H1 (cell line): Measurements from ENCODE around the gene FAM221B. TPM values are rescaled to one million over a fixed set of nuclear protein-coding genes. Genes with fewer than 3 reads are reported as not detected.

Experiments used
- CTCF ChIA-PET: fragments of 300-600 bp; sonication (Branson Sonifier 250); formaldehyde crosslinking; loops from one replicate; lab custom pipeline; 2021; ENCODE audit not compliant: partially characterized antibody; lab: Charles Lee
- POLR2A ChIA-PET: fragments of 300-600 bp; sonication (Branson Sonifier 250); formaldehyde crosslinking; loops from one replicate; lab custom pipeline; 2021; ENCODE audit warnings: inconsistent platforms; ENCODE audit not compliant: partially characterized antibody; lab: Charles Lee
- DNase-seq, 2 experiments: peaks; one replicate each; pipeline versions ENCODE4 v3.0.0 to v3.0.0-alpha.2; 2010 to 2022; ENCODE audit warnings: low spot score in 2 of 2, low read depth in 1 of 2, mixed read lengths in 1 of 2
- FAIRE-seq: peaks from 2 replicates; lab custom pipeline; 2011; peaks lifted over from hg19 to GRCh38; lab: Jason Lieb, UNC
- H2AFZ ChIP-seq: 2 replicates; pipeline ENCODE4 v1.8.1; 2012; ENCODE audit warnings: low read length, inconsistent platforms
- H2AK5ac ChIP-seq: 2 replicates; pipeline ENCODE4 v1.6.1; 2013; ENCODE audit warnings: low read depth, low read length
- H2BK120ac ChIP-seq: replicated peaks from 2 replicates; pipeline ENCODE3; 2013; ENCODE audit warnings: low read depth, low read length, inconsistent platforms
- H2BK12ac ChIP-seq: 2 replicates; pipeline ENCODE4 v1.6.1; 2013; ENCODE audit warnings: low read depth, low read length
- H2BK15ac ChIP-seq: 2 replicates; pipeline ENCODE4 v1.6.1; 2013; ENCODE audit warnings: low read length
- H2BK20ac ChIP-seq: 2 replicates; pipeline ENCODE4 v1.6.1; 2013; ENCODE audit warnings: low read length
- H2BK5ac ChIP-seq: 2 replicates; pipeline ENCODE4 v1.6.1; 2013; ENCODE audit warnings: low read depth, low read length
- H3K14ac ChIP-seq: 2 replicates; pipeline ENCODE4 v1.6.1; 2013; ENCODE audit warnings: inconsistent platforms; ENCODE audit not compliant: insufficient read length
- H3K18ac ChIP-seq: 2 replicates; pipeline ENCODE4 v1.6.1; 2013; ENCODE audit warnings: low read length; ENCODE audit errors: extremely low read depth
- H3K23ac ChIP-seq: 2 replicates; pipeline ENCODE4 v1.6.1; 2013; ENCODE audit warnings: inconsistent platforms; ENCODE audit not compliant: insufficient read length
- H3K23me2 ChIP-seq: 2 replicates; pipeline ENCODE4 v1.6.1; 2013; ENCODE audit warnings: low read depth, low read length
- H3K27ac ChIP-seq: 2 replicates; pipeline ENCODE4 v1.6.1; 2011; ENCODE audit warnings: low read depth, low read length, inconsistent platforms
- H3K27me3 ChIP-seq, 4 experiments: replicated peaks in 1 of 4; 1 replicate in 1 of 4; 2 replicates in 3 of 4; pipeline versions ENCODE4 v1.6.1 to v1.8.1; 2011 to 2013; ENCODE audit warnings: low read length in 3 of 4, mild to moderate bottlenecking in 3 of 4, inconsistent platforms in 2 of 4, mixed read lengths in 2 of 4, moderate library complexity in 1 of 4; ENCODE audit not compliant: control insufficient read depth in 3 of 4, insufficient read depth in 3 of 4; ENCODE audit errors: extremely low read depth in 1 of 4
- H3K36me3 ChIP-seq, 4 experiments: 2 replicates each; pipeline versions ENCODE4 v1.6.1 to v1.8.1; 2011 to 2013; ENCODE audit warnings: mild to moderate bottlenecking in 4 of 4, low read length in 3 of 4, moderate library complexity in 2 of 4, control low read depth in 1 of 4, inconsistent platforms in 1 of 4; ENCODE audit not compliant: insufficient read depth in 4 of 4, control insufficient read depth in 2 of 4
- H3K4ac ChIP-seq: replicated peaks from 2 replicates; pipeline ENCODE3; 2013; ENCODE audit warnings: low read length, low read depth, mixed read lengths, inconsistent platforms; ENCODE audit not compliant: insufficient read length
- H3K4me1 ChIP-seq, 4 experiments: replicated peaks in 1 of 4; 1 replicate in 1 of 4; 2 replicates in 3 of 4; pipeline versions ENCODE4 v1.6.1 to v1.8.1; 2011 to 2013; ENCODE audit warnings: low read length in 3 of 4, inconsistent platforms in 2 of 4, mixed read lengths in 1 of 4; ENCODE audit not compliant: insufficient read depth in 4 of 4, control insufficient read depth in 3 of 4
- H3K4me2 ChIP-seq, 2 experiments: 2 replicates each; pipeline versions ENCODE4 v1.6.1 to v1.8.1; 2011 to 2013; ENCODE audit warnings: low read depth in 2 of 2, low read length in 2 of 2, control low read depth in 1 of 2, inconsistent platforms in 1 of 2, mild to moderate bottlenecking in 1 of 2; ENCODE audit not compliant: insufficient read depth in 1 of 2
- H3K4me3 ChIP-seq, 4 experiments: fragments of 200-600, 300-600 bp in 1 of 4; sonication (generic), shearing (Covaris generic), sonication (Bioruptor Twin) in 1 of 4; 2 replicates each; pipeline versions ENCODE4 v1.5.1 to v1.8.1; 2011 to 2016; ENCODE audit warnings: low read length in 4 of 4, low read depth in 3 of 4, control low read depth in 2 of 4, inconsistent platforms in 2 of 4, mild to moderate bottlenecking in 2 of 4, mixed read lengths in 1 of 4, moderate library complexity in 1 of 4; ENCODE audit not compliant: insufficient read depth in 2 of 4; ENCODE audit errors: extremely low read depth in 1 of 4
- H3K56ac ChIP-seq: replicated peaks from 2 replicates; pipeline ENCODE3; 2013; ENCODE audit warnings: low read depth, mild to moderate bottlenecking, mixed read lengths, low read length, inconsistent platforms; ENCODE audit not compliant: insufficient read length
- H3K79me1 ChIP-seq: 2 replicates; pipeline ENCODE4 v1.6.1; 2013; ENCODE audit warnings: low read depth, low read length, control low read depth
- H3K79me2 ChIP-seq, 2 experiments: 2 replicates each; pipeline versions ENCODE4 v1.6.1 to v1.8.1; 2012 to 2013; ENCODE audit warnings: low read length in 2 of 2, mild to moderate bottlenecking in 2 of 2, inconsistent platforms in 1 of 2; ENCODE audit not compliant: insufficient read depth in 2 of 2, control insufficient read depth in 1 of 2
- H3K9ac ChIP-seq, 4 experiments: replicated peaks in 1 of 4; 1 replicate in 1 of 4; 2 replicates in 3 of 4; pipeline versions ENCODE4 v1.6.1 to v1.8.1; 2011 to 2013; ENCODE audit warnings: low read depth in 3 of 4, low read length in 3 of 4, control low read depth in 2 of 4, mild to moderate bottlenecking in 2 of 4, moderate library complexity in 2 of 4, inconsistent platforms in 1 of 4; ENCODE audit errors: extremely low read depth in 1 of 4
- H3K9me3 ChIP-seq, 2 experiments: 2 replicates each; pipeline versions ENCODE4 v1.6.1 to v1.8.1; 2012 to 2013; ENCODE audit warnings: mild to moderate bottlenecking in 2 of 2, moderate library complexity in 2 of 2, control low read depth in 1 of 2, inconsistent platforms in 1 of 2, low read depth in 1 of 2, low read length in 1 of 2, mixed read lengths in 1 of 2; ENCODE audit not compliant: insufficient read depth in 2 of 2
- H4K20me1 ChIP-seq, 2 experiments: replicated peaks in 1 of 2; 2 replicates each; pipeline versions ENCODE3 to v1.8.1; 2011 to 2013; ENCODE audit warnings: inconsistent platforms in 2 of 2, low read length in 2 of 2, mild to moderate bottlenecking in 1 of 2; ENCODE audit not compliant: insufficient read depth in 2 of 2, control insufficient read depth in 1 of 2
- H4K5ac ChIP-seq: 2 replicates; pipeline ENCODE4 v1.6.1; 2013; ENCODE audit warnings: low read length, low read depth, mixed read lengths, inconsistent platforms; ENCODE audit not compliant: insufficient read length
- H4K8ac ChIP-seq: 2 replicates; pipeline ENCODE4 v1.8.0; 2013; ENCODE audit warnings: mild to moderate bottlenecking, moderate library complexity, low read length, inconsistent platforms; ENCODE audit not compliant: insufficient read depth; ENCODE audit errors: extremely low read depth
- H4K91ac ChIP-seq: replicated peaks from 2 replicates; pipeline ENCODE3; 2013; ENCODE audit warnings: low read length, mixed read lengths, inconsistent platforms; ENCODE audit not compliant: insufficient read length
- KDM1A ChIP-seq: fragments of 200-600, 300-600 bp; sonication (generic); IDR thresholded peaks from 2 replicates; pipeline ENCODE4 v1.7.1; 2016; ENCODE audit warnings: mild to moderate bottlenecking, low read length, borderline replicate concordance
- KDM4A ChIP-seq: IDR thresholded peaks from one replicate; pipeline ENCODE4 v1.7.1; 2012; ENCODE audit warnings: low read depth, mild to moderate bottlenecking, moderate library complexity, low read length, inconsistent platforms; ENCODE audit not compliant: severe bottlenecking
- POLR2A ChIP-seq, 2 experiments: IDR thresholded peaks; 1 replicate in 1 of 2; 2 replicates in 1 of 2; pipeline ENCODE4 v1.6.1; 2011; ENCODE audit warnings: low read depth in 2 of 2, low read length in 2 of 2, mild to moderate bottlenecking in 2 of 2; ENCODE audit errors: control extremely low read depth in 1 of 2
- USF2 ChIP-seq: IDR thresholded peaks from 2 replicates; pipeline ENCODE4 v1.6.1; 2011; ENCODE audit warnings: low read length, improper control_type of control experiment
- WGBS, 2 experiments: shearing (Covaris generic) in 1 of 2; methylation state at CpG; one replicate each; pipeline versions ENCODE4 v1.1.6 to v1.1.7; 2013 to 2015; ENCODE audit warnings: low lambda C conversion rate in 2 of 2, mixed read lengths in 2 of 2, inconsistent platforms in 1 of 2, low coverage in 1 of 2, missing lambda C conversion rate in 1 of 2; ENCODE audit not compliant: insufficient replicate concordance in 2 of 2, insufficient coverage in 1 of 2, insufficient read length in 1 of 2; ENCODE audit errors: extremely low coverage in 1 of 2, missing lambda C conversion rate in 1 of 2; 5-methylcytosine and 5-hydroxymethylcytosine counted together
- polyA plus RNA-seq, 7 experiments: library from polyadenylated mRNA; depleted of rRNA in 3 of 7; stranded (reverse) in 5 of 7; unstranded in 2 of 7; fragments of >200 nt in 5 of 7; fragments of 200-250 nt in 2 of 7; gene quantifications; 1 replicate in 5 of 7; 2 replicates in 1 of 7; 4 replicates in 1 of 7; pipeline versions ENCODE4 v1.2.1 to v1.2.3, GENCODE V29; 2011 to 2013; ENCODE audit warnings: missing spikeins in 2 of 7, mixed read lengths in 2 of 7
- total RNA-seq: library from RNA; stranded (reverse); fragmentation: NEBNext Ultra II Directional; extraction: Animal tissue kit (Norgen Biotek cat#: 25700); gene quantifications from 2 replicates; pipeline ENCODE4 v1.2.1, GENCODE V29; 2021

The FAM221B gene
- total and polyA plus RNA-seq, 2 of the 8 experiments (the other 6 are each of a cell fraction or from before 2014, with no cell fraction given), result not detected

- CTCF ChIA-PET, result interaction anchor here (0.9 to 2.6 kb wide), 8 partner anchors 12 to 91 kb away, joined by 3 to 26 read pairs (median 4); partner anchors contain the start of genes HINT2 and SPAG8
Observed at GRCh38 chr9:35791297-35791921, 37.1 kb downstream of the FAM221B start, which contains the start of gene NPR2. NPR2 (plus strand) TSS chr9:35791591; CDS start chr9:35792409, 818 bp downstream.

More at GRCh38 chr9:35791297-35791921, 37.1 kb downstream of the FAM221B start, which contains the start of gene NPR2:
- POLR2A ChIA-PET, result interaction anchor here (0.9 to 3.9 kb wide), 6 partner anchors 10 to 52 kb away, joined by 3 to 38 read pairs (median 4); partner anchors contain the start of genes FAM221B, HINT2, SPAG8 and TMEM8B
- H2BK20ac ChIP-seq, result no peak within 1 kb of the TSS
- peak within 1 kb of the TSS; percentile 46 to 91 for H3K4me2 ChIP-seq
- H3K36me3 ChIP-seq, result no peaks in the 10 kb centered on the region
- no peaks in the 10 kb centered on the region for H4K20me1 ChIP-seq
- H3K56ac ChIP-seq, result no peak within 1 kb of the TSS
- H3K9ac ChIP-seq, result peak within 1 kb of the TSS in 3 of 4 experiments; percentile 34 to 62 (median 41); a peak in 5 of 7 replicates
- H2BK5ac ChIP-seq, result no peak within 1 kb of the TSS; the same call in 1 of the 2 replicates
- H2AFZ ChIP-seq, result peak within 1 kb of the TSS; percentile 69
- no peaks in the 10 kb centered on the region for H3K79me2 ChIP-seq
- peak within 1 kb of the TSS; percentile 85 for H4K8ac ChIP-seq
- H3K27ac ChIP-seq, result no peak within 1 kb of the TSS
- peak within 1 kb of the TSS; percentile 81; the same call in 1 of the 2 replicates for H2BK15ac ChIP-seq
- peaks cover 5 to 13% (median 7%) of the 10 kb centered on the region in 4 experiments; a peak in 6 of 7 replicates for H3K4me1 ChIP-seq
- no peak within 1 kb of the TSS for H2AK5ac ChIP-seq
- TF ChIP-seq KDM1A (no peak), POLR2A (IDR thresholded peaks at IDR 0.05; ENCODE audit: control extremely low read depth in 1 of 2, low read depth in 2 of 2, low read length in 2 of 2) (0 out of 3 replicates have a peak, but pooled peaks of 1 of the 2 experiments have one; percentile 32), USF2 (no peak), KDM4A (peak; percentile 54)
- peaks cover 5% of the 10 kb centered on the region; the same call in 1 of the 2 replicates for H3K23me2 ChIP-seq
- no peaks in the 10 kb centered on the region for H3K9me3 ChIP-seq
- FAIRE-seq, result no peak
- peak within 1 kb of the TSS; percentile 52 to 67 (median 60) for H3K4me3 ChIP-seq
- H3K4ac ChIP-seq, result peak within 1 kb of the TSS; percentile 30
- peak within 1 kb of the TSS; percentile 78 for H3K18ac ChIP-seq
- no peaks in the 10 kb centered on the region for H3K79me1 ChIP-seq
- H4K5ac ChIP-seq, result peak within 1 kb of the TSS; percentile 70
- peak within 1 kb of the TSS; percentile 17 for H4K91ac ChIP-seq
- DNase-seq, result peak in 1 of 2 experiments; percentile 70
- H2BK120ac ChIP-seq, result no peak within 1 kb of the TSS
- H3K23ac ChIP-seq, result no peak within 1 kb of the TSS
- H2BK12ac ChIP-seq, result peak within 1 kb of the TSS; percentile 50; the same call in 1 of the 2 replicates
- 0% methylated on average over 4 of the region's 64 CpGs; no CpG with 5 or more reads in 1 of the 2 experiments for WGBS, 2 experiments
- no peak within 1 kb of the TSS for H3K14ac ChIP-seq
- peaks cover 0 to 10% (median 0%) of the 10 kb centered on the region in 4 experiments; a peak in 4 of 7 replicates for H3K27me3 ChIP-seq
